Neutrophil (primary cell): ENCODE measurements around the gene NCAN.

Experiments used
- H3K27ac ChIP-seq: fragments of 200-600 bp; sonication (generic); 2 replicates; pipeline ENCODE4 v1.5.1; 2016; ENCODE audit warnings: mild to moderate bottlenecking, moderate library complexity
- H3K27me3 ChIP-seq: fragments of 200-600 bp; sonication (generic); 2 replicates; pipeline ENCODE4 v1.6.0; 2016; ENCODE audit warnings: mild to moderate bottlenecking
- H3K36me3 ChIP-seq: fragments of 200-600 bp; sonication (generic); 2 replicates; pipeline ENCODE4 v1.5.1; 2017
- H3K4me1 ChIP-seq, 2 experiments: fragments of 200-600 bp in 1 of 2; sonication (generic) in 1 of 2; 1 replicate in 1 of 2; 2 replicates in 1 of 2; pipeline versions ENCODE4 v1.5.1 to v1.6.1; 2013 to 2016; ENCODE audit warnings: low read depth in 1 of 2, low read length in 1 of 2, mild to moderate bottlenecking in 1 of 2, moderate library complexity in 1 of 2; ENCODE audit not compliant: control insufficient read depth in 1 of 2, insufficient read depth in 1 of 2
- H3K4me3 ChIP-seq, 2 experiments: fragments of 200-600 bp in 1 of 2; sonication (generic) in 1 of 2; 1 replicate in 1 of 2; 2 replicates in 1 of 2; pipeline ENCODE4 v1.5.1; 2013 to 2016; ENCODE audit warnings: low read depth in 1 of 2, low read length in 1 of 2, mild to moderate bottlenecking in 1 of 2, moderate library complexity in 1 of 2
- H3K9me3 ChIP-seq: fragments of 200-600 bp; sonication (generic); 2 replicates; pipeline ENCODE4 v1.5.1; 2016
- CTCF ChIP-seq: fragments of 200-600 bp; sonication (generic); IDR thresholded peaks from 2 replicates; pipeline ENCODE4 v1.5.1; 2016; ENCODE audit warnings: antibody characterized with exemption

The NCAN gene

GRCh38 chr19:19227217-19227616 lies 15.5 kb downstream of the NCAN start:
- Histone ChIP-seq H3K27ac (no peak overlapping the region), H3K9me3 (no peaks in the 10 kb centered on the region), H3K36me3 (no peaks in the 10 kb centered on the region), H3K27me3 (peaks cover 69% of the 10 kb centered on the region), H3K4me3 (no peak overlapping the region), H3K4me1 (peaks cover 10 to 11% of the 10 kb centered on the region in 2 experiments)
- no peak for TF ChIP-seq CTCF

- H3K27ac ChIP-seq: no peak overlapping the region
- no peak for TF ChIP-seq CTCF
- H3K36me3 ChIP-seq: no peaks in the 10 kb centered on the region
- peaks cover 46% of the 10 kb centered on the region for H3K27me3 ChIP-seq
- H3K4me3 ChIP-seq: no peak overlapping the region
- H3K9me3 ChIP-seq: no peaks in the 10 kb centered on the region
- H3K4me1 ChIP-seq: peaks cover 9% of the 10 kb centered on the region in 2 experiments
These were observed 17.9 kb downstream of the NCAN start for GRCh38 chr19:19229701-19230100.

DNA sequence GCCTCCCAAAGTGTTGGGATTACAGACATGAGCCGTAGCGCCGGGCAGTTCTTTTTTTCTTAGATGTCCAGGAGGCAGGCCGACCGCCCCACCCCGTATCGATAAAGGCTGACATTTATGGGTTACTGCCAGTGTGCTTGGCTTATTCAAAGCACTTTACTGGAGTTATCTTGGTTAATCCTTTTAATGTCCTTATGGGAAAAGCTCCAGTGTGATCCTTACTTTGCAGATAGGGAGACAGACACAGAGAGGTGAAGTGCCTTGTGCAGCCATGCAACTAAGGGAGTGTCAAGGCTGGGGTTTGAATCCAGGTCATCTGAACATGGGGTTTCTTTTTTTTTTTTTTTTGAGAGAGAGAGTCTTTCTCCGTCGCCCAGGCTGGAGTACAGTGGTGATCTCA lies 19.2 kb downstream of the NCAN start:
- TF ChIP-seq CTCF: no peak
- Histone ChIP-seq H3K4me3 (no peak overlapping the region), H3K4me1 (no peaks in the 10 kb centered on the region), H3K27me3 (peaks cover 33% of the 10 kb centered on the region), H3K27ac (no peak overlapping the region), H3K36me3 (no peaks in the 10 kb centered on the region), H3K9me3 (no peaks in the 10 kb centered on the region)

DNA sequence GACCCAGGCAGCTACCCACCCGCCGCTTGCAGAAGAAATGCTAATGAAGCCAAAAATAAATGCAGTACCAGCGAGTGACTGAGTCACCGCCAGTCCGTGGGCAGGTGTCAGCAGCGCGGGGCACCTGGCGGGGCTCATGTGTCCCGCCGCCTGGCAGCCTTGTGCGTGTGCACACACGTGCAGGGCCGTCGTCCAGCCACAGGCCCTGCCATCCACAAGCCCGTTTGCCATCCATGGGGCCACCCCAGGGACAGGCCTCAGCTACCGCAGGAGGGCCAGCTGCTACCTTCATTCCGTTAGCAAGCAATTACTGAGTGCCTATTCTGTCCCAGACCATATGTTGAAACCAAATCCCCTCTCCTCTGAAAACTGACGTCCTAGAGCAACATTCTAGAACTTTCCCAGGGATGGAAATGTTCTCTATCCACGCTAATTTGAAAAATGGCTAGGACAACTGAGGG lies 20.5 kb downstream of the NCAN start:
- Histone ChIP-seq H3K27ac (no peak overlapping the region), H3K4me1 (no peaks in the 10 kb centered on the region), H3K4me3 (no peak overlapping the region), H3K36me3 (no peaks in the 10 kb centered on the region), H3K27me3 (peaks cover 21% of the 10 kb centered on the region), H3K9me3 (no peaks in the 10 kb centered on the region)
- no peak for TF ChIP-seq CTCF

- no peak for TF ChIP-seq CTCF
- Histone ChIP-seq H3K36me3 (no peaks in the 10 kb centered on the region), H3K4me3 (no peak overlapping the region), H3K27ac (no peak overlapping the region), H3K27me3 (peaks cover 6% of the 10 kb centered on the region), H3K9me3 (no peaks in the 10 kb centered on the region), H3K4me1 (no peaks in the 10 kb centered on the region)
These were observed 22.6 kb downstream of the NCAN start for GRCh38 chr19:19234220-19234816.

DNA sequence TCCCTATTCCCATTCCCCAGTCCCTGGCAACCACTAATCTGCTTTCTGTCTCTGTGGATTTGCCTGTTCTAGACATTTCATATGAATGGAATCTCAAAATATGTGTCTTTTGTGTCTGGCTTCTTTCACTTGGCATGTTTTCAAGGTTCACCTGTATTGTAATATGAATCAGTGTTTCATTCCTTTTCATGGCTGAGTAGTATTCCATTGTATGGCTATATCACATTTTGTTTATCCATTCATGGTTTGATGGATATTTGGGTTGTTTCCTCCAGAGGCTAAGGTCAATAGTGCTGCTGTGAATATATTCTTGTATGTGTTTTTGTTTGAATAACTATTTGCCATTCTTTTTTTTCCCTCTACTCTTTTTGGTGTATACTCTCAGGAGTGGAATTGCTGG lies 24.4 kb downstream of the NCAN start:
- Histone ChIP-seq H3K4me3 (no peak overlapping the region), H3K36me3 (no peaks in the 10 kb centered on the region), H3K9me3 (no peaks in the 10 kb centered on the region), H3K27ac (no peak overlapping the region), H3K4me1 (no peaks in the 10 kb centered on the region), H3K27me3 (peaks cover 4% of the 10 kb centered on the region)
- no peak for TF ChIP-seq CTCF
